Muscle of back (tissue), 11 donors: Measurements from ENCODE around the gene SCGN. TPM values are rescaled to one million over a fixed set of nuclear protein-coding genes. Genes with fewer than 3 reads are reported as not detected.

Source experiments
- DNase-seq, 3 donors: peaks; one replicate each; pipeline versions ENCODE4 v3.0.0 to v3.0.0-alpha.2; 2013
- polyA plus RNA-seq, 10 donors: library from polyadenylated mRNA; unstranded; fragments of 120-200 nt; gene quantifications; one replicate each; pipeline ENCODE4 v1.2.1, GENCODE V29; 2013; ENCODE audit not compliant: insufficient read length in 10 of 10

SCGN gene
- polyA plus RNA-seq, 10 donors, result 0.11 TPM; not detected in 9

GRCh38 chr6:25685896-25686295 is 33.9 kb downstream of the SCGN start:
- no peak for DNase-seq

GRCh38 chr6:25686856-25687255 is 34.8 kb downstream of the SCGN start:
- no peak for DNase-seq

- no peak for DNase-seq
Observed at GRCh38 chr6:25689966-25690365, 38.0 kb downstream of the SCGN start.

GRCh38 chr6:25691894-25692293 is 39.9 kb downstream of the SCGN start:
- DNase-seq, result no peak

- DNase-seq, result no peak
Observed at GRCh38 chr6:25692472-25692871, 40.5 kb downstream of the SCGN start.

- DNase-seq, result no peak
Observed at GRCh38 chr6:25694366-25694765, 42.4 kb downstream of the SCGN start.

- DNase-seq, result no peak
Observed at GRCh38 chr6:25695671-25696070, 43.7 kb downstream of the SCGN start.

- DNase-seq, result no peak
Observed at GRCh38 chr6:25697537-25698340, 45.7 kb downstream of the SCGN start.

- no peak for DNase-seq
Observed at GRCh38 chr6:25698631-25699030, 46.6 kb downstream of the SCGN start.

- DNase-seq, result no peak
Observed at GRCh38 chr6:25699649-25700048, 47.6 kb downstream of the SCGN start.

- peak in 2 of 3 donors; percentile 41 to 48 for DNase-seq
Observed at GRCh38 chr6:25700761-25701160, 48.7 kb downstream of the SCGN start.

GRCh38 chr6:25701807-25702206 is 49.8 kb downstream of the SCGN start:
- DNase-seq, result no peak

- DNase-seq, result no peak
Observed at GRCh38 chr6:25703005-25703404, 51.0 kb downstream of the SCGN start.

- DNase-seq, result no peak
Observed at GRCh38 chr6:25704001-25704400, 52.0 kb downstream of the SCGN start.

- peak in 1 of 3 donors; percentile 6 for DNase-seq
Observed at GRCh38 chr6:25706314-25707014, 54.4 kb downstream of the SCGN start.

GRCh38 chr6:25709761-25710160 is 57.7 kb downstream of the SCGN start:
- no peak for DNase-seq

- no peak for DNase-seq
Observed at GRCh38 chr6:25710287-25710686, 58.3 kb downstream of the SCGN start.

GRCh38 chr6:25713824-25714223 is 61.8 kb downstream of the SCGN start:
- no peak for DNase-seq

- no peak for DNase-seq
Observed at GRCh38 chr6:25714765-25715164, 62.8 kb downstream of the SCGN start.

GRCh38 chr6:25715794-25716193 is 63.8 kb downstream of the SCGN start:
- DNase-seq, result no peak

GRCh38 chr6:25717866-25718740 is 66.1 kb downstream of the SCGN start:
- DNase-seq, result peak; percentile 18 to 55 (median 34)
